Choroid plexus epithelial cell (primary cell): ENCODE measurements around the gene VSTM1.

Source experiments
- DNase-seq: peaks from one replicate; pipeline ENCODE4 v3.0.0-alpha.2; 2010; ENCODE audit warnings: low read depth
- H3K4me3 ChIP-seq: 2 replicates; pipeline ENCODE4 v1.5.1; 2011; ENCODE audit warnings: low read depth, mild to moderate bottlenecking, control low read depth, low read length, moderate library complexity
- CTCF ChIP-seq: conservative IDR thresholded peaks from 2 replicates; pipeline ENCODE4 v1.5.1; 2011; ENCODE audit warnings: low read depth, mild to moderate bottlenecking, control low read depth, inconsistent platforms, low read length, moderate library complexity

VSTM1 gene

GRCh38 chr19:54063350-54064116 lies at the start of gene VSTM1:
Gene VSTM1, minus strand, starts transcription at chr19:54063897. Its CDS starts 120 bp downstream, at chr19:54063777.
- TF ChIP-seq CTCF: no peak
- no peak for DNase-seq
- H3K4me3 ChIP-seq: no peak within 1 kb of the TSS

- no peak overlapping the region for H3K4me3 ChIP-seq
- DNase-seq: no peak
- TF ChIP-seq CTCF: no peak
Measured at GRCh38 chr19:54109651-54110050, 46.0 kb upstream of the VSTM1 start.

GRCh38 chr19:54108496-54108895 lies 44.8 kb upstream of the VSTM1 start:
- no peak for TF ChIP-seq CTCF
- no peak for DNase-seq
- no peak overlapping the region for H3K4me3 ChIP-seq

- DNase-seq: no peak
- no peak for TF ChIP-seq CTCF
- H3K4me3 ChIP-seq: no peak overlapping the region
Measured at GRCh38 chr19:54107876-54108490, 44.3 kb upstream of the VSTM1 start.

- TF ChIP-seq CTCF: no peak
- no peak for DNase-seq
- H3K4me3 ChIP-seq: no peak overlapping the region
Measured at GRCh38 chr19:54106716-54107115, 43.0 kb upstream of the VSTM1 start.

GRCh38 chr19:54105796-54106195 lies 42.1 kb upstream of the VSTM1 start:
- DNase-seq: no peak
- TF ChIP-seq CTCF: no peak
- H3K4me3 ChIP-seq: no peak overlapping the region
